Erythroblast (primary cell): ENCODE results near the gene RASAL1.

Experiments
- DNase-seq, 2 experiments: peaks; one replicate each; lab custom pipeline; 2025; lab: John Stamatoyannopoulos, UW
- GATA1 ChIP-seq: IDR thresholded peaks from 2 replicates; pipeline ENCODE4 v1.6.1; 2011; ENCODE audit warnings: low read depth, mild to moderate bottlenecking, control low read depth, low read length, moderate library complexity
- POLR2A ChIP-seq: IDR thresholded peaks from 2 replicates; pipeline ENCODE4 v1.6.1; 2011; ENCODE audit warnings: mild to moderate bottlenecking, low read length

RASAL1 gene

DNA sequence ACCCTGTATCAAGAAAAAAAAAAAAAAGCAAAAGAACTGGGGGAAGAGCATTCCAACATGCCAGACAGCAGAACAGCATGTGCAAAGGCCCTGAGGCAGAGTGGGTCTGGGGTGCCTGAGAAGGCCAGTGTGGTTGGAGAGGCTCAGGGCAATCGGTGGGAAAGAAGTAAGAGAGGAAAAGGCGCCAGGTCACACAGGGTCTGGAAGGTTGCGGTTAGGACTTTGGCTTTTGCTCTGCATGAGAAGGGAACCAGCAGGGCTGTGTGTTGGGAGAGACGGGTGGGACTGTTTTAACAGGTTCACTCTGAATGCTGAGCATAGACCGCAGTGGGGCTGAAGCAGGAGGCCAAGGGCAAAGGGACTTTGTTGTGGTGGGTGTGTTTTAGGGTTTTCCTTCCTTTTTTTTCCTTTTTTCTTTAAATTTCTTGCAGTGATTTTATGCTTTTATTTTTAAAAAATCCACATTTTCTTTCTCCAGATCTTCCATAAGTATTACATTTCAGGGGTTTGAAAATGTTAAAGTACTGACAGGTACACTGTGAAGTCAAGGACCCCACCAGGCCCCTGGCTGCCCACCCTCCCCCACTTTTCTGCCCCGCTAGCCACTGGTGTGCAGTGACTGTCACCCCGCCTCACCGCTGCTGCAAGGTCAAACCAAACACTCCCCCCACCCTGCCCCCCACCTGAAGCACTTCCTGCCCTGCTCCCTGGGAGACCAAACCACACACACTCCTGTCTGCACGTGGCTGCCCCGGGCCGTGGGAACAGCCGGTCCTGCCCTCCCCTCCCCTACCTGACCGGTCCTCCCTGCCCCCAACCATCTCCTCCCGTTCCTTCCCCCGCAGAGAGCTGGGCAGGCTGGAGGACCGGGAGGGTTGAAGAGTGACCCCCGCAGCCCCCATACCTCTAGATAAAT, 49.1 kb downstream of the RASAL1 start:
- TF ChIP-seq POLR2A, result no peak
- no peak for TF ChIP-seq GATA1
- DNase-seq, result no peak

DNA sequence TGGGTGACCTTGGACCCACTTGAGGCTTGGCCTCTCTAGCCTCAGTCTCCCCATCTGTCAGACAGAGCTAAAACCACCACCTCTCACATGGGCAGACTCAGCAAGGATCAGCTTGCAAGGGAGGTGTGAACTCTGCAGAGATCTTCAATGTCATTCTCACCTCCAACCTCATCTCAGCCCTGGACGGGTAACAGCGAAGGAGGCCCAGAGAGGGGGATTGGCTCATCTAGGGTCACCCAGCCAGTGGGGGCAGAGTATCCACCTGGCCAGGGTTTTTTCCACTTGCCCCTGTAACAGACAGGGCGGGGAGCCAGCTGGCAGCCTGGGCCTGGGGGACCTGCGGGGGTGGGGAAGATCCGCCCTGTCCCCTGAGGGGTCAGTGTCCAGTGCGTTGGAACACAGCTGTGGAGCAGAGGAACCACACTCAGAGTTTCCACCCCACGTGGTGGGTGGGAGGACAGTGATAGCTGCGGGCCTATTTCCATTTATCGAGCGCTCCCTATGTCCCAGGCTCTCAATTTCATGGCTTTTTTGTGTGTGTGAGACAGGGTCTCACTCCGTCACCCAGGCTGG, 51.6 kb downstream of the RASAL1 start:
- TF ChIP-seq GATA1 (no peak), POLR2A (no peak)
- no peak for DNase-seq

DNA sequence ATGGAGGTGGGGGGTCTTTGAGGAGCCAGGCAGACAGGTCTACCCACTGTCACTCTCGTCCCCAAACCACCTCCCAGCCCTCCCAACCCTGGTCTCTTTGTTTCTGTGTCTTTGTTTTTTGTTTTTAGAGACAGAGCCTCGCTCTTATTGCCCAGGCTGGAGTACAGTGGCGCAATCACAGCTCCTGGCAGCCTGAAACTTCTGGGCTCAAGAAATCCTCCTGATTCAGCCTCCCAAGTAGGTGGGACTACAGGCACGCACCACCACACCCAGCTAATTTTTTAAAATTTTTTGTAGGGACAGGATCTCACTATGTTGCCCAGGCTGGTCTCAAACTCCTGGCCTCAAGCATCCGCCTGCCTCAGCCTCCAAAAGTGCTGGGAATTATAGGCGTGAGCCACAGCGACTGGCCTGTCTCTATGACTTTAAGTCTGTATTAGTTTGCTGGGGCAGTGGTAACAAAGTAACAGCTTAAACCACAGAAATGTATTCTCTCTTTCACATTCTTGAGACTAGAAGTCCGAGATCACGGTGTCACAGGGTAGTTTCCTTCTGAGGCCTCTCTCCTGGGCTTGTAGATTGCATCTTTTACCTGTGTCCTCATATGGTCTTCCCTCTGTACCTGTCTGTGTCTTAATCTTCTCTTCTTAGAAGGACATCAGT, 52.9 kb downstream of the RASAL1 start:
- no peak for DNase-seq
- TF ChIP-seq GATA1, result no peak
- no peak for TF ChIP-seq POLR2A

DNA sequence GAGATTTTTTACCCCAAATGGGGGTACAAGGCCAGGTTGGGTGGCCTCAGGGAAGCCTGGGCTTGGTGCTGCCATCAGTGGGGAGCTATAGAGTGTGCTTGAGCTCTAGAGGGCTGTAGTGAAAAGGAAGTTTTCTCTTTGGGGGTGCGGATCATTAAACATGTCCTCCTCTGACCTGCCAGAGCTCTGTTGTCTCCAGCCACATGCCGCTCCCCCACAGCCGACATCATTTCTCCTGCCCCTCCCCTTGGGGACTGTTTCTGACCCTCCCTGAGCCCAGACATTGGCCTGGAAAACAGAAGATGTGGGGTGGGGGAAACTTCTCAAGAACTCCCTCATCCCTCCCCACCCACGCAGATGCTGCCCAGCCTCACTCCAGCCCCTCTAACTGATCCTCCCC, 53.7 kb downstream of the RASAL1 start:
- DNase-seq, result no peak
- TF ChIP-seq POLR2A, result no peak

DNA sequence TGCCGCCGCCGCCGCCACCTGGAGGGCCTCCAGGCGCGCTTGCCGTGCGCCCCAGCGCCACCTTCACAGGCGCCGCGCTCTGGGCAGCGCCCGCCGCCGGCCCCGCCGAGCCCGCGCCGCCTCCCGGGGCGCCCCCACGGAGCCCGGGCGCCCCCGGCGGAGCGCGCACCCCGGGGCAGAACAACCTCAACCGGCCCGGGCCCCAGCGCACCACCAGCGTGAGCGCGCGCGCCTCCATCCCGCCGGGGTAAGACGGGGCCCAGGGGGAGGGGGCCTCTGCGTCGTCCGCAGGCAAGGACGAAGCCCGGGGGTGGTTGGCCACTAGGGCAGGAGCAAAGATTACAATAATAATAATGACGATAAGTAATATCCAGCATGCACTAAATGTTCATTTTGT, 57.7 kb downstream of the RASAL1 start:
- TF ChIP-seq POLR2A (no peak), GATA1 (no peak)
- DNase-seq, result no peak

DNA sequence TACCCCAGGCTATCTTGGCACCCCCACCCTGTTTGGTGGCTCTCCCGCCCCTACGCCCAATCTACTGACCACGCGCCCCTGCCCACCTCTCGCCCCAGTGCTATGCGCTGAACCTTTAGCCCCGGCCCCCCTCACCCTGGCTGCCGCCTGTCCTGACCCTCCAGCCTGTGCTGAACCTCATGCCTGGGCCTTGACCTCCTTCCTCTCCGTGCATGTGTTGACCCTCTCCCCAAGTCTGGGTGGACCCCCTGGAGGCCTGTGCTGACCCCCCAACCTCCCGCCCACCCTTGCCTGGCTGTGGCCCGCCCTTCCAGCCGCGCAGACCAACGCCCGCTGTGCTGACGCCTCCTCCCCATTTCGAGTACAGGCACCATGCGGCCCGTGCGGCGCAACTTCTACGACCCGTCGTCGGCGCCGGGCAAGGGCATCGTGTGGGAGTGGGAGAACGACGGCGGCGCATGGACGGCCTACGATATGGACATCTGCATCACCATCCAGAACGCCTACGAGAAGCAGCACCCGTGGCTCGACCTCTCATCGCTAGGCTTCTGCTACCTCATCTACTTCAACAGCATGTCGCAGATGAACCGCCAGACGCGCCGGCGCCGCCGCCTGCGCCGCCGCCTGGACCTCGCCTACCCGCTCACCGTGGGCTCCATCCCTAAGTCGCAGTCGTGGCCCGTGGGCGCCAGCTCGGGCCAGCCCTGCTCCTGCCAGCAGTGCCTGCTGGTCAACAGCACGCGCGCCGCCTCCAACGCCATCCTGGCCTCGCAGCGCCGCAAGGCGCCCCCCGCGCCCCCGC, 58.3 kb downstream of the RASAL1 start:
- no peak for TF ChIP-seq GATA1
- TF ChIP-seq POLR2A, result no peak
- no peak for DNase-seq

DNA sequence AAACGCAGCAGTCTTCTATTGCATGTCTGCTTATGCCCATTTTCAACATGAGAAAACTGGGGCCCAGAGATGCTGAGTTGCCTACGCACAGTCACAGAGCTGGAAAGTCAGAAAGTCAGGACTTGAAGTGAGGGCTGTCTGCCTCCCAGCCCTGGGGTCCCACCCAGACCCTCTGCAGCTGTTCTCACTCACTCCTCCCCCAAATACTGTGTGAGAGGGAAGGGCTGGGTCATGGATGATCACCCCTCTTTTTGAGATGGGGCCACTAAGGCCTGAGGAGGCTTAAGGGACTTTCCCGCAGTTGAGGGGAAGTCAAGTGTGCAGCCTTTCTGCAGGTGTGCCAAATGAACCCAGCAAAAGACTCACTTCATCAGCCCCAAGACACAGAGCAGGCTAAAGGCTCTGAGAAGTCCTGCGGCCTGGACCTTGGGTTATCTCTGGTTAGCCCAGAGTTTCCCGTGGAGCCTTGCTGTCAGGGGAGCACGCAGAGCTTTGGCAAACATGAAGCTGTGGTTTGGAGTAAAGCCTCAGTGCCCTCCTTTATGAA, 60.4 kb downstream of the RASAL1 start:
- no peak for DNase-seq
- TF ChIP-seq POLR2A (no peak), GATA1 (no peak)

DNA sequence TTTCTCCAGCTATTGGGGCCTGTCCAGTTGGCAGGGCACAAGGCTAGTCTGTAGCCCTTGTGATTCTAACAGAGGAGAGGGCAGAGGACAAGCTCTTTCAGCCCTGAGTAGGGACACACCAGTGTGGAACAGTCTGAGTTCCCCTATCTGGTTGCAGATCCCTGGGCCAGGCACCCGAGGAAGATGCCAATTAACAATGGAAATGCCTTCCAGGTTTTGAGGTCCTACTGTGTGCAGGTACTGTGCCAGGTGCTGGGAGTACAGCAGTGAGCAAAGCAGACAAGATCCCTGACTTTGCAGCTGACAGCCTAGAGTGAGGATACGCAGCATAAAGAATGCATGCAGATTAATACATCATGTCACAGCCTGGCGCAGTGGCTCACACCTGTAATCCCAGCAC, 62.0 kb downstream of the RASAL1 start:
- no peak for DNase-seq
- no peak for TF ChIP-seq POLR2A
- TF ChIP-seq GATA1, result no peak

DNA sequence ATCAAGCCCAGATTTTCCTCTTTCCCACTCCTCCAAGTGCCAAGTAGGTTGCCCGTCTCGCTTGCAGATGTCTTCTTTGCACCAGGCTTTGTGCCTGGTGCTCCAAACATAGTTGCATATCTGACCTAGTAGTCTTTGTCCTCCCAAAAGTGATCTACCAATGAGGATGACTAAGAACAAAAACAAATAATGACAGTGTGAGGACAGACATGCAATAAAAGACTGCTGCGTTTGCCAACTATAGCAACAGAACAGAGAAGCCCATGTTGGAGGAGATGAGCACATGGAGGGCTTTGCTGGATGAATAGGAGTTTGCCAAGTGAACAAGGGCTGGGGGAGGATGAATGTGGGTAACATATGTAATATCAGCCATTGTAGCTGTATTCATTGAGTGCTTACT, 63.4 kb downstream of the RASAL1 start:
- TF ChIP-seq POLR2A, result no peak
- no peak for TF ChIP-seq GATA1

DNA sequence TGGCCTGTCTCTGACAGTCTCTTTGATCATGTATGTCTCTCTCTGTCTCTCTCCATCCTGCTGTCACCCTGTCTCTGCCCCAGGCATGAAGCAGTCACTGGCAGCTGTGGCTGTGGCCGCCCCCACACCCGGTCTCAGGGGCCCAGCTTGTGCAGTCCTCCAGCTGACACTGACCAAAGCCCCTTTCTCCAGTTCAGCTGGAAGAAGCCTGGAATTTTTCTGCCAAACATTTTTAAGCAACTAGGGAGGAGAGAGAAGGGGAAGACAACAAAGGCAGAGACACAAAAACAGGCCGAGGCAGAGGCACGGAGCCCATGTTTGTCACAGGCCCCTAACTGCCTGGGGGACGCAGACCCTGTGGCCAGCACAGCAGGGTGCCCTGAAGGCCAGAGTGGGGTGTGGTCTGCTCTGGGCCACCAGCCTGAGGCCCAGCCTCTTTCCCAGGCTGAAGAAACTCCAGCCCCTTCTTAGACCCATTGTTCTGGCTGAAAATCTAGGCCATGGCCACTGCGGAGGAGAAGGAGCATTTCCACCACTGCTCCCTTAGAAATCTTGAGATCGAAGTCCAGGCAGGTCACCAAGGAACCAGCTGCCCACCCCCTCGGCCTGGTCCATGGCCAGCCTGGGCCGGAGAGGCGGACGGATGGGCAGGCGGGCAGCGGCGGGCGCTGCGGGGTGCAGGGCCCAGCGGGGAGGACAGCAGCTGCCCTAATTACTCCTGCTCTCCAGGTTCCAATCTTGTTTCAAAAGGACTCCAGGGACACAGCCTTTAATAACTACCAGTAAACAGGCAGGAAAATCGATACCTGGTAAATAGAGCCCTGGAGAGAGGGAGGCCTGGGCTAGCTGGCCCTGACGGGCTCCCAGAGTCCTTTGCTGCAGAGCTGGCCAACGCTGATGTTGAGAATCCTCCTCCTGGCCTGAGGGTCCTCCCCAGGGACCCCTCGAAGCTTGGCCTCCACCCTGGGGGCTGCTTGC, 64.1 kb downstream of the RASAL1 start:
- TF ChIP-seq GATA1 (no peak), POLR2A (no peak)
- no peak for DNase-seq

More for the DNA sequence above, 63.4 kb downstream of the RASAL1 start:
- DNase-seq, result no peak

DNA sequence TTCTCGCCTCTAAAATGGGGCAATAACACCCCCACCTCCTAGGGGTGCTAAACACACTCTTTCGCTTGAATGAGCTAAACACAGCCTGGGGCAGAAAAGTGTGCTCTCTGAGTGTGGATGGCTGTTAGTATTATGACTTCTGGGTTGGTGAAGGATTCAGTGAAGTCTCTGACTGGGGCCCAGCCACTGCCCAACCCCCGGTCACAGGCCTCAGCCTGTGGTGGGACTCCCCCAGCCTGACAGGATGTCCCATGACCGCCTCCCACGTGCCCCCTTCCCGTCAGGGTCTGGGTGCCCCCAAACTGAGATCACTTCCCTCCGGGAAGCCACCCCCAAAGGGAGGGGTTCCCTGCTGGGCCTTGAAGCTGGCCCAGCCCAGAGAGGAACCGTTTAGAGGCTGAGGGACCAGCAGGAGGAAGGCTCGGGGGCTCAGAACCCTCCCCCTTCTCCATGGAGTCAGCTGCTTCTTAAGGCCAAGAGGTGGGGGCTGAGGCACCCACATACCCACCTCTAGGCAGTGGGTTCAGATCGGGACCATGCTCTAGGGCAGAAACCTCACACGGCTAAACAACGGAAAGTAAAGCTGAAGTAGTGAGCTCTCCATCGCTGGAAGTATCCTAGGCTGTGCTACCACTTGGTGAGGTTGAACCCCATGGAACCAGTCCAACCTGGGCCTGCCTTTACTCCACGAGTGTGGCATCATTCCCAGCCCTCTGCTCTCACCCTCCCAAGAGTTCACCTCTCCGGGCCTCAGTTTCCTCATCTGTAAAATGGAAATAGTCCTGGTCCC, 65.2 kb downstream of the RASAL1 start:
- no peak for DNase-seq
- no peak for TF ChIP-seq GATA1

DNA sequence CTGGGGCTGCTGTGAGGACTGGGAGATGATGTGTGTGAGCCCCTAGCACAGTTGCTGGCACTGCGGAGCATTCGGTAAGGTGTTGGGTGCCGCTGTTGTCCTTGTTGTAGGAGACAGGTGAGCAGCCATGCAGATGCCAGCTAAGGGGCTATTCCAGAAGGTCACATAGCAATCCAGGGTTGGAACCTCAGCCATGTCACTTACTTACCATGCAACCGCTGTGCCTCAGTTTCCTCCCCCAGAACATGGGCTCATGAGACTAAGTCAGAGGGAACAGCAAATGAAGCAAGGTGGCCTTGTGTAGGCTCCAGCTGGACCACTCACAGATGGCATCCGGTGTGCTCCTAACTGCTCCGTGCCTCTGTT, 65.8 kb downstream of the RASAL1 start:
- no peak for DNase-seq
- TF ChIP-seq POLR2A (no peak), GATA1 (no peak)
